Mucosa of rectum (tissue), 2 donors: ENCODE data around the gene FAM228B.
"Not testable (repeated sequence)": the region's sequence is repeated elsewhere in the genome, so short reads cannot be mapped to it uniquely, and the experiment has no call there.

Experiments
- H3K27ac ChIP-seq, 2 donors: one replicate each; pipeline ENCODE4 v1.7.0; 2013; ENCODE audit warnings: inconsistent platforms in 2 of 2, low read depth in 2 of 2, low read length in 2 of 2
- H3K27me3 ChIP-seq, 2 donors: one replicate each; pipeline ENCODE4 v1.7.0; 2013; ENCODE audit warnings: low read length in 2 of 2; ENCODE audit not compliant: control insufficient read depth in 2 of 2, insufficient read depth in 2 of 2
- H3K36me3 ChIP-seq, 2 donors: one replicate each; pipeline ENCODE4 v1.7.0; 2013; ENCODE audit warnings: low read length in 2 of 2; ENCODE audit not compliant: control insufficient read depth in 2 of 2, insufficient read depth in 2 of 2
- H3K4me1 ChIP-seq, 2 donors: one replicate each; pipeline ENCODE4 v1.7.0; 2013; ENCODE audit warnings: low read length in 2 of 2, mild to moderate bottlenecking in 1 of 2; ENCODE audit not compliant: control insufficient read depth in 2 of 2, insufficient read depth in 2 of 2
- H3K4me3 ChIP-seq, 2 donors: one replicate each; pipeline ENCODE4 v1.7.0; 2013; ENCODE audit warnings: low read length in 2 of 2
- H3K9ac ChIP-seq, 2 donors: one replicate each; pipeline ENCODE4 v1.7.0; 2013; ENCODE audit warnings: low read length in 2 of 2, low read depth in 1 of 2, mild to moderate bottlenecking in 1 of 2
- H3K9me3 ChIP-seq, 2 donors: one replicate each; pipeline ENCODE4 v1.7.0; 2013; ENCODE audit warnings: low read length in 2 of 2; ENCODE audit not compliant: control insufficient read depth in 2 of 2
- donor health status: healthy.
- donor health status: Normal muscosa, but diverticular disease.

FAM228B gene

GRCh38 chr2:24117902-24118301 is 5.4 kb upstream of the FAM228B start:
- Histone ChIP-seq H3K9ac (no peak overlapping the region), H3K4me1 (no peaks in the 10 kb centered on the region), H3K36me3 (no peaks in the 10 kb centered on the region), H3K4me3 (no peak overlapping the region), H3K9me3 (no peaks in the 10 kb centered on the region), H3K27me3 (no peaks in the 10 kb centered on the region), H3K27ac (no peak overlapping the region)

GRCh38 chr2:24121066-24121465 is 2.2 kb upstream of the FAM228B start:
- Histone ChIP-seq H3K9ac (no peak overlapping the region), H3K27ac (no peak overlapping the region), H3K4me1 (peaks cover 3 to 4% of the 10 kb centered on the region in 2 donors)

GRCh38 chr2:24121469-24121868 is 1.8 kb upstream of the FAM228B start:
- Histone ChIP-seq H3K4me1 (peaks cover 3 to 4% of the 10 kb centered on the region in 2 donors), H3K9ac (no peak overlapping the region), H3K27ac (no peak overlapping the region)

More at GRCh38 chr2:24121066-24121465, 2.2 kb upstream of the FAM228B start:
- Histone ChIP-seq H3K27me3 (no peaks in the 10 kb centered on the region), H3K4me3 (no peak overlapping the region), H3K36me3 (no peaks in the 10 kb centered on the region), H3K9me3 (no peaks in the 10 kb centered on the region)

GRCh38 chr2:24122366-24123194 is 689 bp upstream of the FAM228B start:
- Histone ChIP-seq H3K9me3 (no peaks in the 10 kb centered on the region), H3K4me1 (peaks cover 3 to 4% of the 10 kb centered on the region in 2 donors), H3K27ac (peak overlapping the region; percentile 77 to 86)

More at GRCh38 chr2:24121469-24121868, 1.8 kb upstream of the FAM228B start:
- no peaks in the 10 kb centered on the region for H3K36me3 ChIP-seq
- H3K9me3 ChIP-seq, result no peaks in the 10 kb centered on the region
- no peaks in the 10 kb centered on the region for H3K27me3 ChIP-seq
- H3K4me3 ChIP-seq, result no peak overlapping the region

GRCh38 chr2:24123922-24124580 is 782 bp downstream of the FAM228B start:
- H3K36me3 ChIP-seq, result no peaks in the 10 kb centered on the region
- no peaks in the 10 kb centered on the region for H3K9me3 ChIP-seq
- peak overlapping the region; percentile 88 to 95 for H3K9ac ChIP-seq

More at GRCh38 chr2:24122366-24123194, 689 bp upstream of the FAM228B start:
- H3K36me3 ChIP-seq, result no peaks in the 10 kb centered on the region
- H3K9ac ChIP-seq, result peak overlapping the region; percentile 88
- no peaks in the 10 kb centered on the region for H3K27me3 ChIP-seq
- peak overlapping the region; percentile 89 to 90 for H3K4me3 ChIP-seq

GRCh38 chr2:24125956-24126355 is 2.7 kb downstream of the FAM228B start:
- Histone ChIP-seq H3K27me3 (no peaks in the 10 kb centered on the region), H3K27ac (no peak overlapping the region), H3K9me3 (no peaks in the 10 kb centered on the region), H3K9ac (no peak overlapping the region), H3K36me3 (no peaks in the 10 kb centered on the region), H3K4me3 (no peak overlapping the region), H3K4me1 (peaks cover 3 to 4% of the 10 kb centered on the region in 2 donors)

More at GRCh38 chr2:24123922-24124580, 782 bp downstream of the FAM228B start:
- Histone ChIP-seq H3K4me3 (peak overlapping the region; percentile 89 to 90), H3K27me3 (no peaks in the 10 kb centered on the region), H3K27ac (peak overlapping the region; percentile 64 to 86), H3K4me1 (peaks cover 3 to 4% of the 10 kb centered on the region in 2 donors)

GRCh38 chr2:24132543-24132942 is 9.3 kb downstream of the FAM228B start:
- no peak overlapping the region for H3K4me3 ChIP-seq
- no peak overlapping the region for H3K9ac ChIP-seq
- H3K4me1 ChIP-seq, result no peaks in the 10 kb centered on the region
- H3K9me3 ChIP-seq, result no peaks in the 10 kb centered on the region
- H3K27ac ChIP-seq, result no peak overlapping the region
- H3K27me3 ChIP-seq, result no peaks in the 10 kb centered on the region
- H3K36me3 ChIP-seq, result no peaks in the 10 kb centered on the region

- not testable (repeated sequence) for H3K4me1 ChIP-seq, H3K9ac ChIP-seq, H3K9me3 ChIP-seq, H3K36me3 ChIP-seq, H3K27ac ChIP-seq, H3K4me3 ChIP-seq, H3K27me3 ChIP-seq
These were observed 17.0 kb downstream of the FAM228B start for GRCh38 chr2:24140305-24140704.

- Histone ChIP-seq H3K9ac (no peak overlapping the region), H3K36me3 (peaks cover 0 to 3% of the 10 kb centered on the region in 2 donors), H3K9me3 (peaks cover 0 to 5% of the 10 kb centered on the region in 2 donors), H3K27me3 (no peaks in the 10 kb centered on the region), H3K4me3 (no peak overlapping the region), H3K27ac (no peak overlapping the region), H3K4me1 (no peaks in the 10 kb centered on the region)
These were observed 24.1 kb downstream of the FAM228B start for GRCh38 chr2:24147364-24147763.
